ENCODE measurements around the gene CELF4. TPM values are rescaled to one million over a fixed set of nuclear protein-coding genes. Genes with fewer than 3 reads are reported as not detected.

CELF4 gene
- total and polyA plus RNA-seq, 2 of the 4 experiments (the other 2 are of a cell fraction): not detected

DNA sequence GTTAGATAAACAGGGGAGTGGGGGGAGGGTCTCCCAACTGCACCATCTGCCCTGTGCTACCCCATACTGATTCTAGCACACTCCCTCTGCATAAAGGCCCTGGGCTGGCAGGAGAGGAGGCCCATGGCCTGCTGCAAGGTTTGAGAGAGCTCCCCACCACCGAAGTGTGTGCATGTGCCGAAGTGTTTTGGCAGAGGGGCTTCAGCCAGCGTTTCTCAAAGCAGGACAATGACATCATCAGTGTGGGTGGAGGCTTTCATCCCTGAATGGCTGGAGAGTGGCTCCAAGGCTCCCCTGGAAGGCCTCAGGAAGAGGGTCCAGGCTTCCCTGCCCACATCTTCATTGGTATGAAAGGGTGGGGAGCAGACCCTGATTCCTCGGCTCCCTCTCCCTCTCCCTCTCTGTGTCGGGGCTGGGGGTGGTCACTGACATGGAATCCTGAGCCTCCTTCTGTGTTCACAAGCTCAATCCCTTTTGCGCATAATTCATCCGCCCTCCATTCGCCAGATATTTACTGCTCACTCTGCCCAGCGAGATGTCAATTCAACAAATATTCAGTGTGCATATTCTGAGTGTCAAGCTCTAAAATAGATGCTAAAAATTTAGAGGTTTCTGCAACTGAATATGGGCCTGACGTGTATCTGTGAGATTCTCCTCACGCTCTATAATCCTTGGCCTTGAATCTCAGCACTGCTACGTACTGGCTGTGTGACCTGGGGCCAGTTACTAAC lies 122.1 kb downstream of the CELF4 start:
- H2BK15ac ChIP-seq (ENCODE audit: low read depth, low read length): no peak overlapping the region
- H3K27ac ChIP-seq (ENCODE audit: insufficient read depth, low read length): no peak overlapping the region
- no peak overlapping the region for H3K14ac ChIP-seq (replicated peaks; ENCODE audit: low read depth, low read length)
- no TSS peak for BruUV-seq (replicated peaks)
- H3K23ac ChIP-seq (ENCODE audit: low read depth, low read length): no peak overlapping the region
- no peaks in the 10 kb centered on the region; the same call in 1 of the 2 replicates for H3K4me1 ChIP-seq (ENCODE audit: control insufficient read depth, insufficient read depth, low read length)
- ChIA-PET CTCF (no interaction called here), POLR2A (ENCODE audit: unreplicated experiment) (no interaction called here)
- H2BK5ac ChIP-seq (ENCODE audit: low read depth, low read length, poor library complexity, severe bottlenecking): no peak overlapping the region
- H4K8ac ChIP-seq (ENCODE audit: low read depth in 2 of 2, low read length in 2 of 2): no peak overlapping the region
- intact Hi-C loops (cut with micrococcal nuclease) (loop anchor here (1.0 to 2.0 kb wide), 3 partner anchors 33 to 95 kb away; no protein-coding TSS in a partner anchor), dilution Hi-C loops (cut with HindIII; ENCODE audit: low sequenced_read_pairs, unreplicated experiment) (no loop called here), in situ Hi-C loops (cut with MboI; ENCODE audit: low sequenced_read_pairs) (loop anchor here (10.0 kb wide), 1 partner anchor 49 kb away; no protein-coding TSS in a partner anchor)
- no peak overlapping the region for H3K4me2 ChIP-seq (ENCODE audit: low read depth, low read length)
- no peaks in the 10 kb centered on the region for H3K79me1 ChIP-seq (ENCODE audit: low read depth in 1 of 2, low read length in 2 of 2)
- H4K20me1 ChIP-seq (ENCODE audit: insufficient read depth, low read length): no peaks in the 10 kb centered on the region
- no peak overlapping the region for H3K4me3 ChIP-seq (ENCODE audit: insufficient read depth, low read depth, low read length)
- H3K56ac ChIP-seq (ENCODE audit: extremely low read depth, insufficient read depth, low read length): no peak overlapping the region
- DNase-seq: no peak
- H2BK120ac ChIP-seq (ENCODE audit: low read depth, low read length): no peak overlapping the region
- H3K9ac ChIP-seq (ENCODE audit: low read depth, low read length): no peak overlapping the region
- H3K9me1 ChIP-seq (ENCODE audit: insufficient read depth, low read length): no peaks in the 10 kb centered on the region
- TF ChIP-seq CHD1 (IDR thresholded peaks at IDR 0.05; ENCODE audit: low read depth, low read length) (no peak), SMC3 (IDR thresholded peaks at IDR 0.05; ENCODE audit: low read depth, low read length) (no peak), USF2 (IDR thresholded peaks at IDR 0.05; ENCODE audit: low read depth, low read length) (no peak), POLR2A (IDR thresholded peaks at IDR 0.05; ENCODE audit: low read depth, low read length) (no peak), CEBPB (IDR thresholded peaks at IDR 0.05; ENCODE audit: low read depth, low read length) (no peak), MAZ (IDR thresholded peaks at IDR 0.05; ENCODE audit: borderline replicate concordance, low read depth, low read length) (no peak), MAFK (IDR thresholded peaks at IDR 0.05; ENCODE audit: low read depth, low read length) (no peak), NFE2L2 (IDR thresholded peaks at IDR 0.05; ENCODE audit: low read depth, low read length) (no peak), MXI1 (IDR thresholded peaks at IDR 0.05; ENCODE audit: borderline replicate concordance, low read depth, low read length) (no peak), BHLHE40 (IDR thresholded peaks at IDR 0.05; ENCODE audit: low read depth, low read length) (no peak), RAD21 (IDR thresholded peaks at IDR 0.05; ENCODE audit: low read length) (no peak), RCOR1 (IDR thresholded peaks at IDR 0.05; ENCODE audit: insufficient replicate concordance, low read length) (no peak), RFX5 (IDR thresholded peaks at IDR 0.05; ENCODE audit: low read depth, low read length) (no peak)
- TF ChIP-seq, protein P1, sequence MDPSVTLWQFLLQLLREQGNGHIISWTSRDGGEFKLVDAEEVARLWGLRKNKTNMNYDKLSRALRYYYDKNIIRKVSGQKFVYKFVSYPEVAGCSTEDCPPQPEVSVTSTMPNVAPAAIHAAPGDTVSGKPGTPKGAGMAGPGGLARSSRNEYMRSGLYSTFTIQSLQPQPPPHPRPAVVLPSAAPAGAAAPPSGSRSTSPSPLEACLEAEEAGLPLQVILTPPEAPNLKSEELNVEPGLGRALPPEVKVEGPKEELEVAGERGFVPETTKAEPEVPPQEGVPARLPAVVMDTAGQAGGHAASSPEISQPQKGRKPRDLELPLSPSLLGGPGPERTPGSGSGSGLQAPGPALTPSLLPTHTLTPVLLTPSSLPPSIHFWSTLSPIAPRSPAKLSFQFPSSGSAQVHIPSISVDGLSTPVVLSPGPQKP (IDR thresholded peaks at IDR 0.05; ENCODE audit: borderline replicate concordance, low read depth, low read length): no peak
- TF ChIP-seq, protein P2, sequence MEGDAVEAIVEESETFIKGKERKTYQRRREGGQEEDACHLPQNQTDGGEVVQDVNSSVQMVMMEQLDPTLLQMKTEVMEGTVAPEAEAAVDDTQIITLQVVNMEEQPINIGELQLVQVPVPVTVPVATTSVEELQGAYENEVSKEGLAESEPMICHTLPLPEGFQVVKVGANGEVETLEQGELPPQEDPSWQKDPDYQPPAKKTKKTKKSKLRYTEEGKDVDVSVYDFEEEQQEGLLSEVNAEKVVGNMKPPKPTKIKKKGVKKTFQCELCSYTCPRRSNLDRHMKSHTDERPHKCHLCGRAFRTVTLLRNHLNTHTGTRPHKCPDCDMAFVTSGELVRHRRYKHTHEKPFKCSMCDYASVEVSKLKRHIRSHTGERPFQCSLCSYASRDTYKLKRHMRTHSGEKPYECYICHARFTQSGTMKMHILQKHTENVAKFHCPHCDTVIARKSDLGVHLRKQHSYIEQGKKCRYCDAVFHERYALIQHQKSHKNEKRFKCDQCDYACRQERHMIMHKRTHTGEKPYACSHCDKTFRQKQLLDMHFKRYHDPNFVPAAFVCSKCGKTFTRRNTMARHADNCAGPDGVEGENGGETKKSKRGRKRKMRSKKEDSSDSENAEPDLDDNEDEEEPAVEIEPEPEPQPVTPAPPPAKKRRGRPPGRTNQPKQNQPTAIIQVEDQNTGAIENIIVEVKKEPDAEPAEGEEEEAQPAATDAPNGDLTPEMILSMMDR (conservative IDR thresholded peaks at IDR 0.05; ENCODE audit: low read depth, low read length): no peak
- no peak overlapping the region for H3K18ac ChIP-seq (ENCODE audit: low read depth, low read length)
- H3K36me3 ChIP-seq (ENCODE audit: control insufficient read depth, insufficient read depth, low read length): no peaks in the 10 kb centered on the region
- peaks cover 12% of the 10 kb centered on the region; the same call in 1 of the 2 replicates for H3K27me3 ChIP-seq (ENCODE audit: control insufficient read depth, insufficient read depth, low read length)
- no CpG with 5 or more reads among the region's 12 CpGs for WGBS, 2 experiments (ENCODE audit: extremely low coverage in 2 of 2, insufficient read length in 1 of 2)
- no peak for ATAC-seq (ENCODE audit: low read depth)
- no peak overlapping the region for H4K91ac ChIP-seq (ENCODE audit: insufficient read depth, low read depth, low read length)
- H3K4ac ChIP-seq (ENCODE audit: low read depth, low read length): no peak overlapping the region
- H2BK20ac ChIP-seq (ENCODE audit: low read depth, low read length): no peak overlapping the region
- H4K5ac ChIP-seq (ENCODE audit: low read depth, low read length): no peak overlapping the region
- H2AFZ ChIP-seq (replicated peaks; ENCODE audit: low read length, poor library complexity): no peak overlapping the region
- H2AK5ac ChIP-seq (ENCODE audit: low read depth, low read length): no peak overlapping the region
- no peak overlapping the region for H2AK9ac ChIP-seq (replicated peaks; ENCODE audit: low read depth, low read length, poor library complexity)
- H3K9me3 ChIP-seq (ENCODE audit: control insufficient read depth, insufficient read depth, low read length): no peaks in the 10 kb centered on the region
